Purkinje cell (primary cell): ENCODE measurements around the gene RMND5A. TPM values are rescaled to one million over a fixed set of nuclear protein-coding genes. Genes with fewer than 3 reads are reported as not detected.

Experiments used
- polyA plus RNA-seq: library from polyadenylated mRNA; unstranded; fragments of >200 nt; fragmentation: Nextera tagmentation; gene quantifications from 2 replicates; pipeline ENCODE4 v1.2.1, GENCODE V29; 2014

RMND5A gene, protein sequence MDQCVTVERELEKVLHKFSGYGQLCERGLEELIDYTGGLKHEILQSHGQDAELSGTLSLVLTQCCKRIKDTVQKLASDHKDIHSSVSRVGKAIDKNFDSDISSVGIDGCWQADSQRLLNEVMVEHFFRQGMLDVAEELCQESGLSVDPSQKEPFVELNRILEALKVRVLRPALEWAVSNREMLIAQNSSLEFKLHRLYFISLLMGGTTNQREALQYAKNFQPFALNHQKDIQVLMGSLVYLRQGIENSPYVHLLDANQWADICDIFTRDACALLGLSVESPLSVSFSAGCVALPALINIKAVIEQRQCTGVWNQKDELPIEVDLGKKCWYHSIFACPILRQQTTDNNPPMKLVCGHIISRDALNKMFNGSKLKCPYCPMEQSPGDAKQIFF
- polyA plus RNA-seq, result 12.8 and 15.4 TPM in 2 replicates

DNA sequence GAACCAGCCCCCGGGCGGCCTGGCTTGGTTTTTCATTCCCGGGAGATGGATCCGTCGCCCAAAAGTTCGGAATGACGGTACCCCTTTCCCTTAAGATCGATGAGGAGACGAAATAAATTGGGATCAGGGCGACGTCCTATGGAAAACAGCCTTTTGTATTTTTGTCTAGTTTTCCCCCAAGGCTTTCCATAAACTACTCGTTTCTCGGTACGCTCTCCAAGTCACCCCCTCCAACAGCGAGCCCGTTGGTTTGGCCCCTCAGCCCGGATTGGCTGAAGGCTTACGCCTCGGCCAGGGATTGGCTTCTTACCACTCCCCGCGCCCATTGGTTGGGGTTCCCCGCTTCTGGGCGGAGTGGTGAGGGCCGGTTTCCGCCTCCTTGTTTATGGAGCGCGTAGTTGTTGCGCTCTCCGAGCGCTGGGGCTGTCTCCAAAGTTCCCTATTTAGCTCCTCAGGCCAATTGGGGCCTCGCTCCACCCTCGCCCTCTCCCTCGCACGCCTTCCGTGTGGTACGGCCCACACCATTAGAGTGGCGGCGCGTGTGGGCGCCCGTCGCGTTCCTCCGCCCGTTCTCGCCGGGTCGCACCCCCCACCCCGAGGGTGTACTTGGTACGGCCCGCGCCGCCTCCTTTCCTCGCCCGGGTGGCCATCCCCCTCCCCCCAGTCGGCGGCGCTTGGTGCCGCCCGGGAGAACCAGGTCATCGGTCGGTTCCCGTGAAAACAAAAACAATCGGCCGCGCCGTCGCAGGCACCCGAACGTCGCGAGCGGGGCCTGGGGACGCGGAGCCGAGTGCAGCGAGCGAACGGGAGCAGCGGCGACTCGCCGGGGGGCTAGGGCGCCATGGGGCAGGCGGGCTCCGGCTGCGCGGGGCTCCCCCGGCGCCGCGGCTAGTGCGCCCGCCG lies at the start of gene RMND5A:
Gene RMND5A (plus strand): TSS at position 655 of the 903 bp plus-strand sequence. CDS start 377 bp downstream, outside the sequence.

DNA sequence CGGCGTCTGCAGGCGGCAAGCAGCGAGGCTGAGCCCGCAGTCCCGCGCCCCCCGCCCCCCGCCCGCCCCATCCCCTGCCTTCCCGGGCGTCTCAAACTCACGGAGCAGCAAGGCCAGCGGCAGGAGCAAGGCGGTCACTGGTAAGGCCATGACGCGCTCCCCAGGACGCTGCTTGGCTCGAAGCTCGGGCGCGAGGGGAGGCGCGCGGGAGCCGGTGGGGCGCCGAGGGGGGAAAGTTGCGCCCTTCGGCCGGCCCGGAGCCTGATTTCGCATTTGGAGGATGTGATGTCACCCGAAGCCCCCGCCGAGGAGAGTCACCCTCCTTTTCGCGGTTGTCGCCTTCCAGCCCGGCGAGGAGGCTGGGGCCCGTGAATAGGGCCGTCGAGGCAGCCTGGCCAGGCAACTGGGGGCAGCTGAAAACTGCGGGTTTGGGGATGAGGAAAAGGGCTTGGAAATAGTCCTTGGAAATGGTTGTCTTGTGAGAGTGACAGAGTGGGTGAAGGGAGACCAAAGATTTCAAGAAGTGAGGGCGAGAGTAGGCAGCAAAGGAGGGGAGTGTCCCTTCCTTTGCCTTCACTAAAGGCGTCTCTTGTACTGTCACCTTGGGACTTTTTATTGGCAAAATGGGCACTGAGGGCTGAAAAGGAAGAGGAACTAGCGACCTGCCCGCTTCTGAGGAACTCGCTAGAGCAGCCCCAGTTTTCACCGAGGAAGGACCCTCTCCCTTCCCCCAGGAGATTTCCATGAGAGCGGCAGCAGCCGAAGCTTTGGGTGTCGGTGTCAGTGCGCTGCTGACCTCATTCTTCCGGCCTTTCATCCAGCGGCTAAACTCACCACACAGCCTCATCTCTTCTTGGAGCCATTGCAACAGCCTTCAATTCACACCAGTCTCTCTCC lies 70.8 kb downstream of the RMND5A start, which contains the start of gene CD8A:
Gene CD8A (minus strand): TSS at position 238 of the 897 bp plus-strand sequence. CDS start 88 bp downstream, at position 150.

Other genes starting within 250 kb of the RMND5A start
- gene CHMP3, start 156.8 kb upstream of the RMND5A start, polyA plus RNA-seq, result 43.6 and 63.8 TPM in 2 replicates
- gene RNF103, start 96.4 kb upstream of the RMND5A start, polyA plus RNA-seq, result 28.5 and 32.5 TPM in 2 replicates
- gene CD8A, start 70.6 kb downstream of the RMND5A start, polyA plus RNA-seq, result 2.1 and 4.4 TPM in 2 replicates
- not detected in 2 replicates for gene CD8B, start 141.6 kb downstream of the RMND5A start, polyA plus RNA-seq
- gene RGPD1, start 221.8 kb downstream of the RMND5A start, polyA plus RNA-seq, result 1.3 and 1.7 TPM in 2 replicates